Neural cell (in vitro differentiated cells): ENCODE results near the gene LRSAM1. TPM values are rescaled to one million over a fixed set of nuclear protein-coding genes. Genes with fewer than 3 reads are reported as not detected.

Experiments used
- H2AFZ ChIP-seq: fragments of 200-600, 300-800 bp; sonication (generic), shearing (Covaris generic); 2 replicates; pipeline ENCODE4 v1.6.0; 2014; ENCODE audit warnings: low read depth, mild to moderate bottlenecking, antibody characterized with exemption, low read length, moderate library complexity
- H3F3A ChIP-seq: fragments of 200-600 bp; shearing (Covaris generic); 2 replicates; pipeline ENCODE4 v1.6.1; 2016; ENCODE audit warnings: mild to moderate bottlenecking, moderate library complexity, mixed read lengths, antibody characterized with exemption, low read length; ENCODE audit not compliant: insufficient read depth, poor library complexity, severe bottlenecking
- H3K27ac ChIP-seq: fragments of 200-600, 300-800 bp; sonication (generic), shearing (Covaris generic); 2 replicates; pipeline ENCODE4 v1.5.1; 2014; ENCODE audit warnings: mild to moderate bottlenecking, low read length, moderate library complexity
- H3K27me3 ChIP-seq: fragments of 300-800, 200-600 bp; sonication (generic), shearing (Covaris generic); 2 replicates; pipeline ENCODE4 v1.6.0; 2014; ENCODE audit warnings: mild to moderate bottlenecking, low read depth, low read length, moderate library complexity; ENCODE audit not compliant: insufficient read depth
- H3K36me3 ChIP-seq: fragments of 300-800, 200-600 bp; sonication (generic), shearing (Covaris generic); 2 replicates; pipeline ENCODE4 v1.5.1; 2014; ENCODE audit warnings: mild to moderate bottlenecking, antibody characterized with exemption, low read length, moderate library complexity; ENCODE audit not compliant: insufficient read depth
- H3K4me2 ChIP-seq: fragments of 300-800, 200-600 bp; sonication (generic), shearing (Covaris generic); 2 replicates; pipeline ENCODE4 v1.6.0; 2014; ENCODE audit warnings: mild to moderate bottlenecking, low read length
- H3K4me3 ChIP-seq: fragments of 300-800, 200-600 bp; sonication (generic), shearing (Covaris generic); 2 replicates; pipeline ENCODE4 v1.5.1; 2014; ENCODE audit warnings: mild to moderate bottlenecking, low read length, moderate library complexity
- H3K79me2 ChIP-seq: fragments of 200-600 bp; shearing (Covaris generic); replicated peaks from 2 replicates; pipeline ENCODE4 v1.6.0; 2014; ENCODE audit warnings: mild to moderate bottlenecking, low read length, moderate library complexity; ENCODE audit not compliant: insufficient read depth
- H3K9ac ChIP-seq: fragments of 300-800, 200-600 bp; sonication (generic), shearing (Covaris generic); 2 replicates; pipeline ENCODE4 v1.6.1; 2016; ENCODE audit warnings: mild to moderate bottlenecking, low read length, mixed read lengths
- H3K9me2 ChIP-seq: fragments of 200-600 bp; shearing (Covaris generic); 2 replicates; pipeline ENCODE4 v1.6.1; 2016; ENCODE audit warnings: mild to moderate bottlenecking, low read length, mixed read lengths; ENCODE audit not compliant: insufficient read depth
- H3K9me3 ChIP-seq: fragments of 200-600, 300-800 bp; sonication (generic), shearing (Covaris generic); 2 replicates; pipeline ENCODE4 v1.6.1; 2016; ENCODE audit warnings: mild to moderate bottlenecking, mixed run types, low read length, moderate library complexity, mixed read lengths
- H4K20me1 ChIP-seq: fragments of 200-600 bp; shearing (Covaris generic); 2 replicates; pipeline ENCODE4 v1.6.1; 2016; ENCODE audit warnings: mild to moderate bottlenecking, mixed run types; ENCODE audit not compliant: insufficient read depth
- CTCF ChIP-seq: fragments of 450-650 bp; IDR thresholded peaks from 2 replicates; pipeline ENCODE4 v1.5.1; 2014; ENCODE audit warnings: antibody characterized with exemption, mild to moderate bottlenecking, moderate library complexity; ENCODE audit not compliant: poor library complexity, severe bottlenecking
- EP300 ChIP-seq: fragments of 450-650 bp; conservative IDR thresholded peaks from 2 replicates; pipeline ENCODE4 v1.6.1; 2014; ENCODE audit warnings: antibody characterized with exemption, mild to moderate bottlenecking, moderate library complexity; ENCODE audit not compliant: poor library complexity, severe bottlenecking
- EZH2 ChIP-seq: fragments of 200-600, 300-800 bp; shearing (Covaris generic), sonication (generic); IDR thresholded peaks from 2 replicates; pipeline ENCODE4 v1.6.1; 2014; ENCODE audit warnings: antibody characterized with exemption, low read length, borderline replicate concordance, mild to moderate bottlenecking; ENCODE audit not compliant: insufficient read depth, poor library complexity, severe bottlenecking
- MXI1 ChIP-seq: fragments of 450-650 bp; conservative IDR thresholded peaks from 2 replicates; pipeline ENCODE4 v1.6.1; 2014; ENCODE audit warnings: antibody characterized with exemption, mild to moderate bottlenecking; ENCODE audit not compliant: poor library complexity, severe bottlenecking
- POLR2AphosphoS5 ChIP-seq: IDR thresholded peaks from 2 replicates; pipeline ENCODE4 v1.6.1; 2012
- RAD21 ChIP-seq: fragments of 450-650 bp; conservative IDR thresholded peaks from 2 replicates; pipeline ENCODE4 v1.6.1; 2014; ENCODE audit warnings: antibody characterized with exemption, mild to moderate bottlenecking, moderate library complexity
- REST ChIP-seq: IDR thresholded peaks from 2 replicates; pipeline ENCODE4 v1.6.1; 2012; ENCODE audit warnings: borderline replicate concordance
- SMC3 ChIP-seq: fragments of 450-650 bp; conservative IDR thresholded peaks from 2 replicates; pipeline ENCODE4 v1.6.1; 2014; ENCODE audit warnings: antibody characterized with exemption, mild to moderate bottlenecking, moderate library complexity; ENCODE audit not compliant: poor library complexity
- TAF1 ChIP-seq: IDR thresholded peaks from 2 replicates; pipeline ENCODE4 v1.6.1; 2012; ENCODE audit warnings: low read depth
- polyA plus RNA-seq: library from polyadenylated mRNA; depleted of rRNA; stranded (reverse); fragments of >200 nt; gene quantifications from 2 replicates; pipeline ENCODE4 v1.2.3, GENCODE V29; 2014

The LRSAM1 gene
- polyA plus RNA-seq, 1 donor from 2014 or later = 21.6 TPM

- Histone ChIP-seq H3K27me3 (no peaks in the 10 kb centered on the region), H3K4me2 (no peak overlapping the region), H3K27ac (no peak overlapping the region), H3K79me2 (no peaks in the 10 kb centered on the region), H3K9me3 (no peaks in the 10 kb centered on the region), H3K9me2 (no peaks in the 10 kb centered on the region), H4K20me1 (no peaks in the 10 kb centered on the region), H3F3A (no peaks in the 10 kb centered on the region), H3K9ac (no peak overlapping the region), H3K4me3 (no peak overlapping the region), H2AFZ (no peak overlapping the region), H3K36me3 (peaks cover 4% of the 10 kb centered on the region)
- TF ChIP-seq EP300 = no peak
- no peak for TF ChIP-seq TAF1
- TF ChIP-seq MXI1 = no peak
- no peak for TF ChIP-seq REST
- no peak for TF ChIP-seq RAD21
- no peak for TF ChIP-seq EZH2
- TF ChIP-seq CTCF = no peak
- no peak for TF ChIP-seq POLR2AphosphoS5
- TF ChIP-seq SMC3 = no peak
Observed at GRCh38 chr9:127438394-127438793, 12.9 kb upstream of the LRSAM1 start.

GRCh38 chr9:127444283-127444920 lies 6.9 kb upstream of the LRSAM1 start:
- Histone ChIP-seq H4K20me1 (no peaks in the 10 kb centered on the region), H3K27ac (no peak overlapping the region), H3K9ac (no peak overlapping the region), H3K9me3 (no peaks in the 10 kb centered on the region), H3K4me3 (no peak overlapping the region), H3K79me2 (peaks cover under 1% of the 10 kb centered on the region), H3K36me3 (peaks cover 7% of the 10 kb centered on the region), H3K9me2 (no peaks in the 10 kb centered on the region), H2AFZ (no peak overlapping the region), H3K4me2 (no peak overlapping the region), H3K27me3 (no peaks in the 10 kb centered on the region), H3F3A (no peaks in the 10 kb centered on the region)
- TF ChIP-seq EP300 = no peak
- TF ChIP-seq REST = no peak
- TF ChIP-seq TAF1 = no peak
- no peak for TF ChIP-seq CTCF
- no peak for TF ChIP-seq POLR2AphosphoS5
- no peak for TF ChIP-seq RAD21
- no peak for TF ChIP-seq EZH2
- TF ChIP-seq MXI1 = no peak
- no peak for TF ChIP-seq SMC3
